GM12801 (cell line): ENCODE results near the gene MAP2K5.

Experiments
- CTCF ChIP-seq: IDR thresholded peaks from one replicate; pipeline ENCODE4 v1.5.1; 2011; ENCODE audit warnings: control low read depth; ENCODE audit not compliant: insufficient read length; ENCODE audit errors: extremely low read depth

The MAP2K5 gene

GRCh38 chr15:67554580-67554979 is 12.1 kb downstream of the MAP2K5 start:
- no peak for TF ChIP-seq CTCF

GRCh38 chr15:67556976-67557570 is 14.6 kb downstream of the MAP2K5 start:
- no peak for TF ChIP-seq CTCF

- no peak for TF ChIP-seq CTCF
Measured at GRCh38 chr15:67558502-67558901, 16.0 kb downstream of the MAP2K5 start.

GRCh38 chr15:67559158-67559557 is 16.7 kb downstream of the MAP2K5 start:
- TF ChIP-seq CTCF, result no peak

GRCh38 chr15:67559576-67559975 is 17.1 kb downstream of the MAP2K5 start:
- no peak for TF ChIP-seq CTCF

GRCh38 chr15:67560320-67560719 is 17.8 kb downstream of the MAP2K5 start:
- TF ChIP-seq CTCF, result no peak

GRCh38 chr15:67563092-67563491 is 20.6 kb downstream of the MAP2K5 start:
- TF ChIP-seq CTCF, result no peak
